Fibroblast of lung (primary cell): Measurements from ENCODE around the gene DUSP9.
"Not testable (repeated sequence)": the region's sequence is repeated elsewhere in the genome, so short reads cannot be mapped to it uniquely, and the experiment has no call there.

ENCODE experiments used
- EZH2 ChIP-seq: IDR thresholded peaks from 2 replicates; pipeline ENCODE4 v1.5.1; 2012; ENCODE audit warnings: low read length, control low read depth, mild to moderate bottlenecking; ENCODE audit errors: missing control alignments
- TF ChIP-seq, protein P1 (sequence below), 2 donors: IDR thresholded peaks in 1 of 2; conservative IDR thresholded peaks in 1 of 2; 1 replicate in 1 of 2; 2 replicates in 1 of 2; pipeline ENCODE4 v1.5.1; 2011 to 2012; ENCODE audit warnings: low read length in 2 of 2, control low read depth in 1 of 2, inconsistent platforms in 1 of 2, low read depth in 1 of 2, mild to moderate bottlenecking in 1 of 2

DNA sequence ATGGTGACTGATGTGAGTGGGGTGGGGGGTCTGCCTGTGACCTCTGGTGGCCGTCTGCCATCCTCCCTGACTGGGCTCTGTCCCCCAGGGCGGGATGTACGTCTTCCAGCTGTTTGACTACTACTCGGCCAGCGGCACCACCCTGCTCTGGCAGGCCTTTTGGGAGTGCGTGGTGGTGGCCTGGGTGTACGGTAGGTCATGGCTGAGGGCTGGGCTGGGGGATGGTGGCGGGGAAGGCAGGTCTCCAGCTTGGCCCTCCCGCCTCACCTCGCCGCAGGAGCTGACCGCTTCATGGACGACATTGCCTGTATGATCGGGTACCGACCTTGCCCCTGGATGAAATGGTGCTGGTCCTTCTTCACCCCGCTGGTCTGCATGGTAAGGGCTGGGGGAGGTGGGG is 47.3 kb downstream of the DUSP9 start:
- TF ChIP-seq, protein P1, sequence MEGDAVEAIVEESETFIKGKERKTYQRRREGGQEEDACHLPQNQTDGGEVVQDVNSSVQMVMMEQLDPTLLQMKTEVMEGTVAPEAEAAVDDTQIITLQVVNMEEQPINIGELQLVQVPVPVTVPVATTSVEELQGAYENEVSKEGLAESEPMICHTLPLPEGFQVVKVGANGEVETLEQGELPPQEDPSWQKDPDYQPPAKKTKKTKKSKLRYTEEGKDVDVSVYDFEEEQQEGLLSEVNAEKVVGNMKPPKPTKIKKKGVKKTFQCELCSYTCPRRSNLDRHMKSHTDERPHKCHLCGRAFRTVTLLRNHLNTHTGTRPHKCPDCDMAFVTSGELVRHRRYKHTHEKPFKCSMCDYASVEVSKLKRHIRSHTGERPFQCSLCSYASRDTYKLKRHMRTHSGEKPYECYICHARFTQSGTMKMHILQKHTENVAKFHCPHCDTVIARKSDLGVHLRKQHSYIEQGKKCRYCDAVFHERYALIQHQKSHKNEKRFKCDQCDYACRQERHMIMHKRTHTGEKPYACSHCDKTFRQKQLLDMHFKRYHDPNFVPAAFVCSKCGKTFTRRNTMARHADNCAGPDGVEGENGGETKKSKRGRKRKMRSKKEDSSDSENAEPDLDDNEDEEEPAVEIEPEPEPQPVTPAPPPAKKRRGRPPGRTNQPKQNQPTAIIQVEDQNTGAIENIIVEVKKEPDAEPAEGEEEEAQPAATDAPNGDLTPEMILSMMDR (conservative IDR thresholded peaks at IDR 0.05 in 1 of 2, IDR thresholded peaks at IDR 0.05 in 1 of 2; ENCODE audit: low read depth in 1 of 2, low read length in 2 of 2) = not testable (repeated sequence)
- TF ChIP-seq EZH2 = not testable (repeated sequence)
